K562 (cell line): Measurements from ENCODE around the gene EMC6. TPM values are rescaled to one million over a fixed set of nuclear protein-coding genes. Genes with fewer than 3 reads are reported as not detected.

ENCODE experiments used
- ATAC-seq: fragments of 200-7000 bp; cut with Tn5 transposase; 3 replicates; pipeline ENCODE4 v1.9.1; 2020; ENCODE audit warnings: moderate library complexity
- BruUV-seq: library from RNA; stranded (reverse); fragments of 400-500 nt; replicated peaks from 2 replicates; lab custom pipeline; 2021; lab: Mats Ljungman, UMichigan
- CTCF ChIA-PET: fragments of 300-600 bp; formaldehyde crosslinking; extraction: SDS; loops from one replicate; lab custom pipeline; 2021; ENCODE audit warnings: low intra/inter-chr PET ratio; lab: Yijun Ruan, JAX
- POLR2A ChIA-PET: fragments of 300-600, 350-650 bp; sonication (Branson Sonifier 250); formaldehyde crosslinking; extraction: SDS; loops from one replicate; lab custom pipeline; 2021; ENCODE audit warnings: antibody characterized with exemption, inconsistent platforms; lab: Yijun Ruan, JAX
- DNase-seq, 4 experiments: peaks; one replicate each; pipeline versions ENCODE4 v3.0.0 to v3.0.0-alpha.2; 2011 to 2018; ENCODE audit warnings: low spot score in 3 of 4, mixed read lengths in 3 of 4; ENCODE audit errors: extremely low read depth in 1 of 4
- FAIRE-seq: peaks from 2 replicates; lab custom pipeline; 2011; peaks lifted over from hg19 to GRCh38; lab: Jason Lieb, UNC
- H2AFZ ChIP-seq: 2 replicates; pipeline ENCODE4 v1.6.0; 2011; ENCODE audit warnings: low read depth, low read length, control low read depth, inconsistent platforms
- H3K27ac ChIP-seq: fragments of 200-600 bp; 3 replicates; pipeline ENCODE4 v1.8.0; 2011; ENCODE audit warnings: low read depth, mild to moderate bottlenecking, control low read depth, inconsistent platforms, low read length, moderate library complexity, mixed read lengths; ENCODE audit errors: extremely low read depth
- H3K27me3 ChIP-seq, 2 experiments: fragments of 300-600 bp in 1 of 2; 2 replicates in 1 of 2; 3 replicates in 1 of 2; pipeline versions ENCODE4 v1.6.0 to v1.8.0; 2011; ENCODE audit warnings: inconsistent platforms in 2 of 2, low read length in 2 of 2, mild to moderate bottlenecking in 1 of 2, mixed read lengths in 1 of 2, moderate library complexity in 1 of 2; ENCODE audit not compliant: control insufficient read depth in 2 of 2, insufficient read depth in 2 of 2
- H3K36me3 ChIP-seq: fragments of 300-600 bp; 3 replicates; pipeline ENCODE4 v1.8.0; 2011; ENCODE audit warnings: mild to moderate bottlenecking, low read length, inconsistent platforms; ENCODE audit not compliant: control insufficient read depth, insufficient read depth
- H3K4me1 ChIP-seq, 2 experiments: fragments of 200-600 bp in 1 of 2; replicated peaks in 1 of 2; 2 replicates in 1 of 2; 3 replicates in 1 of 2; pipeline versions ENCODE4 v1.5.1 to v1.8.0; 2011; ENCODE audit warnings: inconsistent platforms in 2 of 2, low read length in 2 of 2, mild to moderate bottlenecking in 1 of 2, mixed read lengths in 1 of 2, moderate library complexity in 1 of 2; ENCODE audit not compliant: control insufficient read depth in 2 of 2, insufficient read depth in 2 of 2
- H3K4me2 ChIP-seq: 2 replicates; pipeline ENCODE4 v1.6.1; 2011; ENCODE audit warnings: low read length, control low read depth, inconsistent platforms, mixed read lengths; ENCODE audit not compliant: insufficient read depth
- H3K4me3 ChIP-seq: fragments of 200-600 bp; sonication (generic), shearing (Covaris generic); 2 replicates; pipeline ENCODE4 v1.5.1; 2016; ENCODE audit warnings: control low read depth, inconsistent platforms
- H3K79me2 ChIP-seq: fragments of 200-600 bp; 3 replicates; pipeline ENCODE4 v1.8.0; 2011; ENCODE audit warnings: low read length, inconsistent platforms; ENCODE audit not compliant: control insufficient read depth, insufficient read depth
- H3K9ac ChIP-seq, 2 experiments: 2 replicates each; pipeline versions ENCODE4 v1.6.0 to v1.6.1; 2011; ENCODE audit warnings: low read depth in 2 of 2, low read length in 2 of 2, control low read depth in 1 of 2, inconsistent platforms in 1 of 2, mild to moderate bottlenecking in 1 of 2, mixed read lengths in 1 of 2; ENCODE audit not compliant: insufficient read depth in 1 of 2
- H3K9me1 ChIP-seq: one replicate; pipeline ENCODE4 v1.6.0; 2011; ENCODE audit warnings: inconsistent platforms, mild to moderate bottlenecking, low read length, moderate library complexity; ENCODE audit not compliant: control insufficient read depth, insufficient read depth
- H3K9me3 ChIP-seq: replicated peaks from 2 replicates; pipeline ENCODE4 v1.5.1; 2011; ENCODE audit warnings: low read depth, low read length, inconsistent platforms; ENCODE audit not compliant: control insufficient read depth, insufficient read depth
- H4K20me1 ChIP-seq: replicated peaks from 2 replicates; pipeline ENCODE4 v1.6.1; 2011; ENCODE audit warnings: low read length, inconsistent platforms, mixed read lengths; ENCODE audit not compliant: control insufficient read depth, insufficient read depth
- HCFC1 ChIP-seq: IDR thresholded peaks from 2 replicates; pipeline ENCODE4 v1.6.1; 2012; ENCODE audit warnings: low read depth, low read length, improper control_type of control experiment
- HNRNPK ChIP-seq: fragments of 200-400 bp; formaldehyde crosslinking; IDR thresholded peaks from one replicate; pipeline ENCODE4 v1.6.1; 2018; ENCODE audit warnings: mild to moderate bottlenecking, low read depth, low read length; ENCODE audit not compliant: poor library complexity, severe bottlenecking
- PHB2 ChIP-seq: fragments of 450-650 bp; IDR thresholded peaks from 2 replicates; pipeline ENCODE4 v1.6.1; 2017; ENCODE audit warnings: low read depth
- PML ChIP-seq: IDR thresholded peaks from 2 replicates; pipeline ENCODE4 v1.6.1; 2012; ENCODE audit warnings: low read length, inconsistent platforms
- RBM39 ChIP-seq: fragments of 200-400 bp; formaldehyde crosslinking; optimal IDR thresholded peaks from 2 replicates; pipeline ENCODE3; 2018; ENCODE audit warnings: low read depth, low read length
- SIX5 ChIP-seq, 2 experiments: IDR thresholded peaks; 2 replicates each; pipeline ENCODE4 v1.6.1; 2011; ENCODE audit warnings: low read length in 2 of 2, borderline replicate concordance in 1 of 2, low read depth in 1 of 2, mild to moderate bottlenecking in 1 of 2, moderate library complexity in 1 of 2; ENCODE audit not compliant: insufficient read depth in 1 of 2
- SMARCE1 ChIP-seq: fragments of 450-650 bp; IDR thresholded peaks from 2 replicates; pipeline ENCODE4 v1.7.1; 2016; ENCODE audit warnings: mild to moderate bottlenecking
- ZNF165 ChIP-seq: fragments of 250-450 bp; sonication (Bioruptor Pico); IDR thresholded peaks from 2 replicates; pipeline ENCODE4 v1.4.0; 2020; ENCODE audit warnings: borderline replicate concordance
- ZNF639 ChIP-seq, 2 experiments: fragments of 200-800 bp in 1 of 2; sonication (Bioruptor generic) in 1 of 2; sonication (generic) in 1 of 2; formaldehyde crosslinking in 1 of 2; IDR thresholded peaks in 1 of 2; conservative IDR thresholded peaks in 1 of 2; 2 replicates each; pipeline versions ENCODE4 v1.5.0 to v1.6.1; 2016 to 2020; ENCODE audit warnings: missing compliant biosample characterization in 1 of 2, missing genetic modification characterization in 1 of 2, missing genetic modification reagents in 1 of 2
- WGBS: fragments of 100-300 bp; shearing (Covaris generic); methylation state at CpG from one replicate; pipeline ENCODE4 v1.1.6; 2016; ENCODE audit warnings: low coverage, mixed read lengths; ENCODE audit not compliant: insufficient coverage; ENCODE audit errors: missing lambda C conversion rate; 5-methylcytosine and 5-hydroxymethylcytosine counted together
- in situ Hi-C: fragments of 300-500 bp; cut with MboI; formaldehyde crosslinking; loops from 4 replicates; pipeline ENCODE4 v1.15.0; 2018; ENCODE audit warnings: inconsistent platforms, mixed read lengths
- intact Hi-C: fragments of 100-400 bp; cut with micrococcal nuclease; formaldehyde crosslinking; loops from 2 replicates; pipeline ENCODE4 v1.14.2; 2022
- polyA plus RNA-seq, 8 experiments: library from polyadenylated mRNA; depleted of rRNA in 4 of 8; stranded (reverse) in 5 of 8; unstranded in 3 of 8; fragments of >200 nt; fragmentation: Nextera tagmentation in 2 of 8; fragmentation: Illumina TruSeq in 1 of 8; extraction: Ambion mirVana in 2 of 8; extraction: Trizol in 1 of 8; gene quantifications; 2 replicates each; pipeline versions ENCODE4 v1.2.1 to v1.2.3, GENCODE V29; 2011 to 2014; ENCODE audit warnings: inconsistent platforms in 1 of 8, missing spikeins in 1 of 8
- total RNA-seq, 7 experiments: library from RNA; depleted of rRNA in 6 of 7; stranded (reverse); fragments of >200 nt in 6 of 7; fragmentation: Illumina TruSeq in 2 of 7; extraction: Trizol in 2 of 7; gene quantifications; 2 replicates each; pipeline versions ENCODE4 v1.2.1 to v1.2.3, GENCODE V29; 2011 to 2021; ENCODE audit warnings: low replicate concordance in 1 of 7
- TF ChIP-seq, protein P1 (sequence below), 2 experiments: fragments of 150-350 bp in 1 of 2; IDR thresholded peaks; 2 replicates each; pipeline ENCODE4 v1.6.1; 2012 to 2016; ENCODE audit warnings: low read depth in 2 of 2, low read length in 2 of 2, mild to moderate bottlenecking in 1 of 2, moderate library complexity in 1 of 2
- TF ChIP-seq, protein P2 (sequence below): sonication (generic); formaldehyde crosslinking; IDR thresholded peaks from 2 replicates; pipeline ENCODE4 v1.9.0; 2022; ENCODE audit warnings: mild to moderate bottlenecking, missing genetic modification reagents
- TF ChIP-seq, protein P3 (sequence below): fragments of 450-650 bp; IDR thresholded peaks from 2 replicates; pipeline ENCODE4 v1.6.1; 2016; ENCODE audit warnings: missing biosample characterization, missing genetic modification characterization

Gene EMC6
- total and polyA plus RNA-seq, 9 of the 15 experiments (the other 6 are each of a cell fraction or from before 2014, with no cell fraction given): 2.9 to 136 (median 24.9) TPM

DNA sequence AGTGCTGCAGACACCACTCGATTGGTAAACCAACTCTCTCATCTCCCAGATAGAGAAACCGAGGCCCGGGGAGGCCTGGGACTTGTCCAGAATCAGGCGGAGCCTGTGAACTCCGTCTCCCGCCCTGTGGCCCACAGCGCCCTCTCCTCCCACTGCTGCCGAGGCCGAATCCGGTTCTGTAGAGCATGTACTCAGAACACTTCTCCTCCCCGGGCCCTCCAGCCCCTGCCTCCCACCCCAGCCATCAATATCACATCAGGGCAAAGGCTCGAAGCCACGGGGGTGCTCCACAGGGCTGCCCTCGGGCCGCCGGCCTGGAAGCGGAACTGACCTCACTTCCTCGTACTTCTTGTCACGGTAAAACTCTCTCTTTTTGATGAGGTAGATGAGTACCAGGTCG lies 13.0 kb downstream of the EMC6 start (continued):
- TF ChIP-seq, protein P1, sequence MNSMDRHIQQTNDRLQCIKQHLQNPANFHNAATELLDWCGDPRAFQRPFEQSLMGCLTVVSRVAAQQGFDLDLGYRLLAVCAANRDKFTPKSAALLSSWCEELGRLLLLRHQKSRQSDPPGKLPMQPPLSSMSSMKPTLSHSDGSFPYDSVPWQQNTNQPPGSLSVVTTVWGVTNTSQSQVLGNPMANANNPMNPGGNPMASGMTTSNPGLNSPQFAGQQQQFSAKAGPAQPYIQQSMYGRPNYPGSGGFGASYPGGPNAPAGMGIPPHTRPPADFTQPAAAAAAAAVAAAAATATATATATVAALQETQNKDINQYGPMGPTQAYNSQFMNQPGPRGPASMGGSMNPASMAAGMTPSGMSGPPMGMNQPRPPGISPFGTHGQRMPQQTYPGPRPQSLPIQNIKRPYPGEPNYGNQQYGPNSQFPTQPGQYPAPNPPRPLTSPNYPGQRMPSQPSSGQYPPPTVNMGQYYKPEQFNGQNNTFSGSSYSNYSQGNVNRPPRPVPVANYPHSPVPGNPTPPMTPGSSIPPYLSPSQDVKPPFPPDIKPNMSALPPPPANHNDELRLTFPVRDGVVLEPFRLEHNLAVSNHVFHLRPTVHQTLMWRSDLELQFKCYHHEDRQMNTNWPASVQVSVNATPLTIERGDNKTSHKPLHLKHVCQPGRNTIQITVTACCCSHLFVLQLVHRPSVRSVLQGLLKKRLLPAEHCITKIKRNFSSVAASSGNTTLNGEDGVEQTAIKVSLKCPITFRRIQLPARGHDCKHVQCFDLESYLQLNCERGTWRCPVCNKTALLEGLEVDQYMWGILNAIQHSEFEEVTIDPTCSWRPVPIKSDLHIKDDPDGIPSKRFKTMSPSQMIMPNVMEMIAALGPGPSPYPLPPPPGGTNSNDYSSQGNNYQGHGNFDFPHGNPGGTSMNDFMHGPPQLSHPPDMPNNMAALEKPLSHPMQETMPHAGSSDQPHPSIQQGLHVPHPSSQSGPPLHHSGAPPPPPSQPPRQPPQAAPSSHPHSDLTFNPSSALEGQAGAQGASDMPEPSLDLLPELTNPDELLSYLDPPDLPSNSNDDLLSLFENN (IDR thresholded peaks at IDR 0.05; ENCODE audit: low read depth in 2 of 2, low read length in 2 of 2): no peak

DNA sequence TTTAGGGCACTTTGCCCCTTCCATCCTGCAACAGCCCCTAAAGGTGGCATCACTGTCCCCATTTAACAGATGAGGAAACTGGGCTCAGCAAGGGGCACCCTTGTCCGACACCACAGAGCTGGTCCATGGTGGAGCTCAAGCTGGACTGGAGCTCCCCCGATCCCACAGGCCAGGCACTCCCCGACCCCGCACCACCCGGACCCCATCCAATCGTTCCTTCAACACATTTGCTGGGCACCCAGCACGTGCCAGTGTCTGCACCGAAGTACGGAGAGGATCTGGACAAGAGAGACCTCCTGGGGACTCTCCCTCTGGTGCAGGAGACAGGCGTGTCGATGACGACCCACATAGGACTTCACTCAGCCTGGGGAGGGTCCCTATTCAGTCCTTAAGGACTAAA lies 13.4 kb downstream of the EMC6 start:
- CTCF ChIA-PET: interaction anchor here (1.1 kb wide), 1 partner anchor 146 kb away, joined by 3 read pairs; no protein-coding TSS in a partner anchor
- FAIRE-seq: no peak
- TF ChIP-seq ZNF639 (CRISPR knock-in tag; conservative IDR thresholded peaks at IDR 0.05 in 1 of 2, IDR thresholded peaks at IDR 0.05 in 1 of 2) (no peak), PML (no peak), RBM39 (no peak), HCFC1 (no peak), ZNF165 (CRISPR knock-in tag) (no peak), SIX5 (IDR thresholded peaks at IDR 0.05; ENCODE audit: borderline replicate concordance in 1 of 2, insufficient read depth in 1 of 2, low read depth in 1 of 2, low read length in 2 of 2) (no peak), SMARCE1 (no peak), PHB2 (no peak), HNRNPK (no peak)
- TF ChIP-seq, protein P2, sequence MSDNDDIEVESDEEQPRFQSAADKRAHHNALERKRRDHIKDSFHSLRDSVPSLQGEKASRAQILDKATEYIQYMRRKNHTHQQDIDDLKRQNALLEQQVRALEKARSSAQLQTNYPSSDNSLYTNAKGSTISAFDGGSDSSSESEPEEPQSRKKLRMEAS (CRISPR knock-in tag): no peak
- TF ChIP-seq, protein P3, sequence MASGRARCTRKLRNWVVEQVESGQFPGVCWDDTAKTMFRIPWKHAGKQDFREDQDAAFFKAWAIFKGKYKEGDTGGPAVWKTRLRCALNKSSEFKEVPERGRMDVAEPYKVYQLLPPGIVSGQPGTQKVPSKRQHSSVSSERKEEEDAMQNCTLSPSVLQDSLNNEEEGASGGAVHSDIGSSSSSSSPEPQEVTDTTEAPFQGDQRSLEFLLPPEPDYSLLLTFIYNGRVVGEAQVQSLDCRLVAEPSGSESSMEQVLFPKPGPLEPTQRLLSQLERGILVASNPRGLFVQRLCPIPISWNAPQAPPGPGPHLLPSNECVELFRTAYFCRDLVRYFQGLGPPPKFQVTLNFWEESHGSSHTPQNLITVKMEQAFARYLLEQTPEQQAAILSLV (tag): no peak

More for the DNA sequence above, 13.4 kb downstream of the EMC6 start:
- WGBS: 15% methylated on average over 9 of the region's 12 CpGs
- H3K4me3 ChIP-seq: no peak overlapping the region
- POLR2A ChIA-PET: no interaction called here
- peaks cover 0 to 23% of the 10 kb centered on the region in 2 experiments; a peak in 2 of 5 replicates for H3K4me1 ChIP-seq
- H3K79me2 ChIP-seq: no peaks in the 10 kb centered on the region
- intact Hi-C loops: loop anchor here (2.0 to 10.0 kb wide), 3 partner anchors 51 to 637 kb away; no protein-coding TSS in a partner anchor
- in situ Hi-C loops: loop anchor here (5.0 kb wide), 1 partner anchor 50 kb away; no protein-coding TSS in a partner anchor
- no peaks in the 10 kb centered on the region for H3K9me3 ChIP-seq
- no peaks in the 10 kb centered on the region for H3K9me1 ChIP-seq
- DNase-seq (no peak), ATAC-seq (no peak)
- no peak overlapping the region for H3K9ac ChIP-seq
- no peak overlapping the region for H3K4me2 ChIP-seq
- H3K27ac ChIP-seq: no peak overlapping the region
- H2AFZ ChIP-seq: no peak overlapping the region
- H3K36me3 ChIP-seq: no peaks in the 10 kb centered on the region
- no peaks in the 10 kb centered on the region for H4K20me1 ChIP-seq
- BruUV-seq: no TSS peak
- H3K27me3 ChIP-seq: peaks cover 0 to 17% of the 10 kb centered on the region in 2 experiments; a peak in 2 of 5 replicates
